Stimulated activated CD8-positive, alpha-beta memory T cell treated with anti-CD3 and anti-CD28 coated beads, Interleukin-15, amount 100 ng/mL, for 1 hour (primary cell): ENCODE data around the gene TIPRL.
"Not testable (repeated sequence)": the region's sequence is repeated elsewhere in the genome, so short reads cannot be mapped to it uniquely, and the experiment has no call there.

Experiments
- DNase-seq: peaks from one replicate; pipeline ENCODE4 v3.0.0-alpha.2; 2020; ENCODE audit warnings: low read depth

Gene TIPRL

DNA sequence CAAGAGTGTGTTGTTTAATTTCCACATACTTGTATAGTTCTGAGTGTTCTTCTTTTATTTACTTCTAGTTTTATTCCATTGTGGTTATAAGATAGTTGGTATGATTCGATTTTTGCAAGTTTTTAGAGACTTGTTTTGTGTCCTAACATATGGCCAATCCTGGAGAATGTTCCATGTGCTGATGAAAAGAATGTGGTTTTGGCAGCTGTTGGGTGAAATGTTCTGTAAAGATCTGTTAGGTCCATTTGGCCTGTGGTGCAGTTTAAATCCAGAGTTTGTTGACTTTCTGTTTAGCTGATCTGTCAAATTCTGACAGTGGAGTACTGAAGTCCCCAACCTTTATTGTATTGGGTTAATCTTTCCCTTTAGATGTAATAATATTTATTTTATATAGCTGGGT, 19.5 kb upstream of the TIPRL start:
- no peak for DNase-seq

DNA sequence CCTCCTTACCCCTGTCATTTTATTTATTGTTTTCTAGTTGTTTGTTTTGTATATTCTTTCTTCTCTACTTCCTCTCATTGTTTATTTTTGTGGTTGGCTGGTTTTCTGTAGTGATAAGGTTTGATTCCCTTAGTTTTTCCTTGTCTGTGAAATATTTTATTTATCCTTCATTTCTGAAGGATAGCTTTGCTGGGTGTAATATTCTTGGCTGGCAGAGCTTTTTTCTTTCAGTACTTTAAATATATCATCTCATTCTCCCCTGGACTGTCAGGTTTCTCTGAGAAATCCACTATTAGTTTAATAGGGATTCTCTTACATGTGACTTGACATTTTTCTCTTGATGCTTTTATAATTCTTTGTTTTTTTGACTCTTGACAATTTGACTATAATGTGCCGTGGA, 18.8 kb upstream of the TIPRL start:
- no peak for DNase-seq

DNA sequence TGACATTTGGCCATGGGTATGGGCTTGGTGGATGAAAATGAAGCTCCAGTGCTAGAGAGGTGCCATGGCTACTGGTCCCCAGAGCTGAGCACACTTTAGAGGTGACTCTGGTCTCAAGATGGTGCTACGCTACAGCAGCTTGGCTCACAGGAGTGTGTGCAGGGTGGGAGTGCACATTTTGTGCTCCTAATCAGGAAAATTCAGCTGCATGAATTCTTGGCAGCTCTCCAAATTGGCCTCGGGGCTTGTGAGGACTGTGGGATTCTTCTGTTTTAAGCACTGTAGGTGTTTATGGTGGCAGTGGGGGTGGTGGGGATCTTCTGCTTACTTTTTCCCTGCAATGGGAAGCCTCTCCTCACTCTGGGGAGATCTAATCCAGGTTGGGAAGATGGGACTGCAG, 17.3 kb upstream of the TIPRL start:
- no peak for DNase-seq

DNA sequence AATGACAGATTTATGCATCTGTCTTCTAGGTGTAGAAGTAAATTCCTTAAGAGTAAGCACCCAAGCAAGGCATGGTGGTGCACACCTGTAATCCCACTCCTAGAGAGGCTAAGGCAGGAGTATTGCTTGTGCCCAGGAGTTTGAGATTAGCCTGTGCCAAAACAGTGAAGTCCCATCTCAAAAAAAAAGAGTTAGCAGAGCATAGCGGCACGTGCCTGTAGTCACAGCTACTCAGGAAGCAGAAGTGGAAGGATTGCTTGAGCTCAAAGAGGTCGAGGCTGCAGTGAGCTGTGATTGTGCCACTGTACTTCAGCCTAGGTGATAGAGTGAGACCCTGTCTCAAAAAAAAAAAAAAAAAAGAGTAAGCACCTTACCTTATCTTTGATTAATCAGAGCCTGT, 15.1 kb upstream of the TIPRL start:
- DNase-seq: no peak

DNA sequence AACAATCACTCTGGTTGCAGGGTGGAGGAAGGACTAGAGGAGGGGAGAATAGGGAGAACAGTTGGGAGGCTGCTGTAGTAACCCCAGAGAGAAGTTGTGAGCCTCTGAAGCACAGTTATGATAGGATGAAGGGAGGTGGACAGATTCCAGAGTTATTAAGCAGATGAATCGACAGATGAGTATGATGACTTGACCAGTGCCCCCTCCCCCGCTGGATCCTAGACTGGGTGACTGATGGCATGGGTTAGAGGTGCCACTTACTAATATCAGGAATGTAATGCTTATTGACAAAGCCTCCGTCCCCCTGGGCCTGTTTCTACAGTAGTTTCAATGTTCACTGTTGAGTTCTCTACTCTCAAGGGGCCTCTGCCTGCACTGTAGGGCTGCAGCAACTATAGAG, 14.0 kb upstream of the TIPRL start:
- DNase-seq: no peak

DNA sequence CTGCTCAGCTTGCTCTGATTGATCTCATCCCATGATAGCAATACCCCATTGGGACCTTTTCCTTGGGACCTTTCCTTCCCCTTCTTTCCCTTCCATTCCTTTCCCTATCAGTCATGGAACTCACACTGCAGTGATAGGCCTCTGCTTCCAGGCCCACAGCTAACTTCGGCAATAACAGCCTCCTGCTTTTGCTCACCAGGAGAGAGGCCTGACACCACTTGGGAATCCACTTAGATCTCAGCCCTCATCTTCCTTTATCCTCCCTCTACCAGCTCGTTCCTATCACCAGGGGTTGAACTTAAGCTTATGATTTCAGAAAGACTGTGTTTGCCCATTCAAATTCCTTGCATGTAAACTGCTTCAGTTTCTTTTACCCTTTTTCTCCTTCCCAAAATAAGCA, 11.0 kb upstream of the TIPRL start:
- DNase-seq: no peak

DNA sequence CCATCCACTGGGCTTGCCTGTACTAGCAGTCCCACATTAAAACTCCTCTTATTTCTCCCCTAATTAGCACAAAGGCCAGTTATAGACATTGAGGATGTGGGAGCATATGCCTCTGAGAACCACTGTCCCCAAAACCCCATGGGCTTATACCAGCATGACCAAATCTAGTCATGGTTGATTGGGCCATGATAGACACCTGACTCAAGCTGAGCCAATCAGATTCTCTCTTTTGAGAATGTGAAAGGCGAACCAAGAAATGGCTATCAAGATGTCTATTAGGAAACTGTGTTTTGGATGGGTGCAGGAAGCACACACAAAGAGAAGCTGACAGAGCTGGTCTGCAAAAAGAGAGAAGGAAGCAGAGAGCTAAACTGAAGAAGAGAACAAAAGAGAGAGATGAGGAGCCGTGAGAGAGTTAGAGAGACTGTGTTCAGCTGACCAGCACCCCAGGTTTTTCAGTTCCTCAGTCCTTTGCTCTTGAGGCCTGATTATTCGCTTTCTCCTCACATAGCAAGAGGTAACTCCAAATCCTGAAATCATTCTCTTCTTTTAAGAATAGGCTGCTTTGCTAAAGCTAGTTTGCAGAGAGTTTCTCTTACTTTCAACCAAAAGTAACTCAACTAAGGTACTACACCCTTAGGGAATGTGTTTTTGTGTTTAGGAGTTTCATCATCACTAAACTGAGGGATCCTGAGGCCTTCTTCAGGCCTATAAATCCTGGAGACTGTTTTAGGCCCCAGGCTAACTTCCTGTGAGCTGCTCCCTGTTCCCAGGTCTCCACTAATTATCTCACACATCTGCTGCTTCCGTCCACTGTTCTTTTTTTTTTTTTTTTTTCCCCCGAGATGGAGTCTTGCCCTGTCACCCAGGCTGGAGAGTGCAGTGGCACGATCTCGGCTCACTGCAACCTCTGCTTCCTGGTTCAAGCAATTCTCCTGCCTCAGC, 7.9 kb upstream of the TIPRL start:
- no peak for DNase-seq

DNA sequence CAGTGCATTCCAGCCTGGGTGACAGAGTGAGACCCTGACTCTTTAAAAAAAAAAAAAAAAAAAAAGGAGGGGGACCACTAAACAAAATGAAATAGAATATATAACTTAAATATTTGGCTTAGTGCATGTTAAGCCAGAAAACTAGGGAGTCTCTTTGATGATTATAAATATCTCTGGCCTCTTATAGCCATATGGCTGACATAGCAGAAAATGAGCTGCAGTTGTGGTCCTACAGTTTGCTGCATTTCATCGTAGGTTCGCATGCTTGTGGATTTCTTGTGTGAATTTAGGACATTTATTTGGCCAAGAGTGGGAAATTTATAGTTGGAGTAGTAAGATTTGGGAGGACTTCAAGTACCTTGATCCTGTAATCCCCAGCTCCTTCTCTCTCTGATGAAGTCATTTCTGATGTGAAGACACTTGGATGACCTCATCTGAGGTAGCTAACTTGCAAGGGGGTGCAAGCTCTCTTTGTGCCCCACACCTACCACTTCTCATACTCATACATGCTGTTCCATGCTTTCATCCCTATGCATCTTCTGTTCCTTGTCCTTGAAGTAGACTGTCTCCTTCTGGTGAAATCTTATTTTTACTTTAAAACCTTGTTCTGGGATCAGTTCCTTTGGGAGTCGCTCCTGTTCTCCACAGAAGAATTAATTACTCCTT, 6.4 kb upstream of the TIPRL start:
- DNase-seq: no peak

DNA sequence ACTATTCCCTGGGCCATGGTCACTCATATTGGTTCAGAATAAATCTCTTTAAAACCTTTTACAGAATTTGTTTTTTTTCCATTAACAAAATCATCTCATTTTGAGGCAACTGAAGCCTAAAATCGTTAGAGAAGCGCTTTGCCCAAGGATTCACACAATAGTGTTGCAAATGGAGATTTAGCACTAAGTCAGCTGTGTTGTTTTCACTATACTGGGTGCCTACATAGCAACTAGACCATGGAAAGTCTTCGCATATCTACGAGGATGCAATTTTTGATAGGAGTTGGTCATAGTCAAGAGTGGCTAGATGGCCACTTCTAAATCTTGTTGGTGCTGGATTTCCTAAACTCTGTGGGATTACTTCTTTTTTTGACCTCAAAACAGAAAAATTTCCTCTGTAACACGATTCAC, 530 bp upstream of the TIPRL start:
- DNase-seq: no peak

DNA sequence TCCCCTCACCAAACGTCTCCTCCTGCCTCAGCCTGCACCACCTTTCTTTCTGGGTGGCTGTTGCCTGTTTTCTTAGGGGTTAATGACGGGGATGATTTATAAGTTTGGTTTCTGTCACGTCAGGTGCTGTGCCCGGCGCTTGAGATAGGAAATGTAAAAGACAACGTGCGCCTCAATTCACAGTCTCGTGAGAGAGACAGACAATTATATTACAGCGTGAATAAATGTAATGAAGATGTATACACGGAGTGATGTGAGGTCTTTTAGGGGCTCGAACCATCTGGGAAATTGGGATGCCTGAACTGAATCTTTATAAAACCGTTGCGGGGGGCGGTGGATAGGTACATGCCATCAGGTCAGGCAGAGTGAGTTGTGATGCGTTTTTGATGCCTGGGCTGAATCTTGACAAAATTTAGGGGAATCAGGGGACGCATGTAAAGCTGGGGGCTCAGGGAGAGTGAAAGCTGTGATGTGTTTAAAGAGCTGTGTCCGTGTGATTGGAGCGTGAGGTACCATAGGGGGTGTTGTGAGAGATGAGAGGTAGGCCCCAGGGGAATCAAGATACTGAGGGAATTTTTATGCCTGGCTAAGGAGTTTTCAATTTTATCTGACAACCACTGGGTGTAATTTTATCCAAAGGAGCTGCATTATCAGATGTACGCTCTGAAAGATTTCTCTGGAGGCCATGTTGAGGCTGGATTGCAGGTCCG, 831 bp downstream of the TIPRL start:
- no peak for DNase-seq

DNA sequence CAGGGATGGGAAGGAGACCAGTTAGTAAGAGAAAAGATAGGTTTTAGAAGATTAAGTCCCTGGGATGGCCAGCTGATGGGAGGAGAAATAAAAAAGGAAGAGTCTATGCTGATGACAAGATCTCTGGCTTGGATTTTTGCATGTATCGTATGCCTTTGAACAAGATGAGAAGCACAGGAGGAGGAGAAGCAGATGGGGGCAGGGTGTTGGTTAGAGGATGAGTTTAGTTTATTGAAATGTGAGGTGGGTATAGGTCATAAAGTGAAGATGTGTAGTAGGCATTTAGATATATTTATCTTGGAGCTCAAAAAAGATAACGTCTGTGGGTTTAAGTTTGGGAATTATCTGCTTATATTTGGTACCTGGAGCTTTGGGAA, 1.4 kb downstream of the TIPRL start:
- no peak for DNase-seq

DNA sequence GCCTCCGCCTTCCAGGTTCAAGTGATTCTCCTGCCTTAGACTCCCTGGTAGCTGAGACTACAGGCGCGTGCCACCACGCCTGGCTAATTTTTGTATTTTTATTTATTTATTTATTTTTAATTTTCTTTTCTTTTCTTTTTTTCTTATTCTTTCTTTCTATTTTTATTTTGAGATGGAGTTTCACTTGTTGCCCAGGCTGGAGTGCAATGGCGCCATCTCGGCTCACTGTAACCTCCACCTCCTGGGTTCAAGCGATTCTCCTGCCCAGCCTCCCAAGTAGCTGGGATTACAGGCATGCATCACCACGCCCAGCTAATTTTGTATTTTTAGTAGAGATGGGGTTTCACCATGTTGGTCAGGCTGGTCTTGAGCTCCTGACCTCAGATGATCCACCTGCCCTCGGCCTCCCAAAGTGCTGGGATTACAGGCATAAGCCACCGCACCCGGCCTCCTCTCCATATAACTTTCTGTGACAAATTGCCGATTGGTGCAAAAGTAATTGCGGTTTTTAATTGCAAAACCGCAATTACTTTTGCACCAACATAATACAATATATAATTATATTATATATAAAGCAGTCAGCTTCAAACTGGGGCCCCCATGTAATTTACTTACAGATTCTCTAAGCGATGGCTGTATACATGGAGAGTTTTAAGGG, 2.4 kb downstream of the TIPRL start:
- DNase-seq: not testable (repeated sequence)

DNA sequence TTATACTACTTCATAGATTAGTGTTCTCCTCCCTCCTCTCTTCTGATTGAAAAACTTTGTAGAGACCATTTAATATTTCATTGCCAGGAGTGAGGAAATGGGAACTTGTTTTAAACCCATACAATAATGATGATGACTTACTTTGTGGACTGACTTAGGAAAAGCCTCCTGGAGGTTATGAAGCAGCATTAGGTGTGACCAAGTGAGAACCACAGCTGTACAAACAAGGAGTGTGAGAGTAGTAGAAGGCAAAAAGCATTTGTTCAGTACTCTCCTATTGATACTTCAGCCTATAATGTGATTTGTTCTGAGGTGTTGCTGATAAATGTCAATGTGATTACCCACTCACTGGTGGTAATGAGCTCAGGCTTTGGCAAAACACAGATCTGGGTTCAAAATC, 8.4 kb downstream of the TIPRL start:
- DNase-seq: no peak

DNA sequence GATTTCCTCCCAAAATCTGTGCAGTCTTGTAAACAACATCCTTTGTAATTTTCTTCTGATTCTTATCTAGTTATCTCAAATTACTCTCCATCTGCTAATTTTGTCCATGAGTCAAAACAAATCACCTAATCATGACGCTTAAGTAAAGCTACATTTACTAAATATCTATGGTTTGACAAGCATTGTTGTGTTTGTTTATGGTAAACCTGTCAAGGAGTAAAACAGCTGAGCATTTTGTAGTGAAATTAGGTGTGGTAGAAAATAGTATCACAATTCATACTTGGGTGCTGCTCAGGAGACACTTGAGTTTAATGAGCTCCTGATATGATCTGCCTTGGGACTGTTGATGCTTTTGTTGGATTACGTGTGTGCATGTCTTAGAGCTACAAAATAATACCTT, 11.6 kb downstream of the TIPRL start:
- no peak for DNase-seq

DNA sequence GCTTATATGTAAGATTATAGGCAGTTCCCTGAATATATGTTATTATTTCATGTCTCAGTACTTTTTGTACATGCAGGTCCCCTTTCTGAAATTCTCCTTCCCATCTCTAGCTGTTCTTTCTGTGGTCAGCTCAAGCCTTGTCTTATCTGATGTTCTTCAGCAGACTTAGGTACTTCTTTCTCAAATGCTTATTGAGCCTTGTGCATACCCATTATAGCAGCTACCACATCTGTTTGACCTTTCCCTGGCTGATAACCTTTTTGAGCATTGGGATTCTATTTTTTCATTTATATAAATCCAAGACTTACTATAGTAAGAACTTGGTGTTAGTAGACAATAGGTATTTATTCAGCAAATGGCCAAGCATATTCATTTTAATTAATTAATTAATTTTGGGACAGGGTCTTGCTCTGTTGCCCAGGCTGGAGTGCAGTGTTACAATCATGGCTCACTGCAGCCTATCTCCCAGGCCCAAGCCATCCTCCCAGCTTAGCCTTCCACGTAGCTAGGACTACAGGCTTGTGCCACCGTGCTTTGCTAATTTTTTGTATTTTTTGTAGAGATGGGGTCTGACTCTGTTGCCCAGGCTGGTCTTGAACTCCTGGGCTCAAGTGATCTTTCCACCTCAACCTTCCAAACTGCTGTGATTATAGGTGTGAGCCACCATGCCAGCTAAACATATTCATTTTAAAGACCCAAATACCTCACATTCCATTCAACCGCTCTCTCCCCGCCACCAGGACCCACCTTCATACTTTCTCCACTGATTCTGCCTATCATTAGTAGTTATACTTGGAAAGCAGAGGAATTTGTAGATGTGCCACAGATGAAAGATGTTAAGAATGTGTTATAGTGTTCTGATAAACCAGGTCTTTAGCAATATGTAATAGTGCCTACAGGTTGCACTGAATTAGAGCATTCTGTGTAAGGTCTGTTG, 16.7 kb downstream of the TIPRL start:
- no peak for DNase-seq

DNA sequence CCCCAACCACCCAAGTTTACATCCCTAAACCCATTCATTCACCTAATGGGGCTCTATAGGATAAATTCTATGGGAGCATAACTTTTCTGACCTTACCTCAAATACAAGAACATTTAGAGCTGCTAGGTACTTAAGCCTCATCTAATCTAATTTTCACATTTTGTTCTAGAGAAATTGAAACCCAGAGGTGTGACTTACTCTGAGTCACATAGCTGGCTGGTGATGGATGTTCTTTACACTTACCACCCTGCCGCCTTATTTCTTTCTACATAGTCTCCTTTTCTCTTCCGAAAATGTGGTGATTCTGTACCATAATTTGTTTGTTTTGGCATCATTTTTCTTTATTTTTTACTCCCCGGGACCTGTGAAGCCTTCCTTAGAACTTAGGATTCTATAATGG, 20.3 kb downstream of the TIPRL start:
- no peak for DNase-seq

DNA sequence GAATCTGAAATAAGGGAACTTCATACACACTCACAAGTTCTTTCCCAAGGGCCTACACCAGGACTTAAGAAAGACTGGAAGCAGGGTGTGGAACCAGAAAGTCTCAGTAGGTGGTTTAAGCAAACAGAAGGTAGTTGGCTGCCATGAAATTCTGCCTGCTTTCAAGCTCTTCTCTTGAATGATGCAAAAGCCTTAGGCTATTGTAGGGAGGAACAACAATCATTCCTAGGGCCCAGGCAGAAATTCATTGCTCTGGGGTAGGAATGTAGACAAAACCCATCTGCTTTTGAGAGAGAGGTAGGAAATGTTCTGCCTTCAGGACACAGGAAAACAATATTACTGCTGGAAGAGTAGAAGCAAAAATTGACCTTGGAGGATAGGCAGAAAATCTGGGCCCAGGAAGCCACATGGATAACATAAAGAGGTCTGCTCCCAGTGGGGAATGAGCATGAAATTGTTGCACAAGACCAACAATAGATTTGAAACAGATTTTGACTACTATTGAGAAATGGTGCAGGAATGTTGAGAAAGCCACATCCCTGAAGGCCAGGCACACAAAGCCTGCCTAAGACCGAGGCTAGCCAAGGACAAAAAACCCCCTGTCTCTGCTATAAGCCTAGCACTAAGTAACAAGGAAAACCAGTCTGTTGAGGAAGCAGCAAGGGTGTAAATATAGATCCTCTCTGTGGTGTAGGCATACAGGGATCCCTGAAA, 24.3 kb downstream of the TIPRL start:
- no peak for DNase-seq

DNA sequence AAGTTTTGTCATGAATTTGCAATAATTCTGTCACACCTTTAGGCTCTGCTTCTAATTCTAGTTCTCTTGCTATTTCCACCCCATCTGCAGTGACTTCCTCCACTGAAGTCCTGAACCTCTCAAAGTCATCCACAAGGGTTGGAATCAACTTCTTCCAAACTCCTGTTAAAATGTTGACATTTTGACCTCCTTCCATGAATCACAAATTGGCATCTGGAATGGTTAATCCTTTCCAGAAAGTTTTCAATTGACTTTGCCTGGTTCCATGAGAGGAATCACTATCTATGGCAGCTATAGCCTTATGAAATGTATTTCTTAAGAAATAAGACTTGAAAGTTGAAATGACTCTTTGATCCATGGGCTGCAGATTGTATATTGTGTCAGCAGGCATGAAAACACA, 27.3 kb downstream of the TIPRL start:
- no peak for DNase-seq

DNA sequence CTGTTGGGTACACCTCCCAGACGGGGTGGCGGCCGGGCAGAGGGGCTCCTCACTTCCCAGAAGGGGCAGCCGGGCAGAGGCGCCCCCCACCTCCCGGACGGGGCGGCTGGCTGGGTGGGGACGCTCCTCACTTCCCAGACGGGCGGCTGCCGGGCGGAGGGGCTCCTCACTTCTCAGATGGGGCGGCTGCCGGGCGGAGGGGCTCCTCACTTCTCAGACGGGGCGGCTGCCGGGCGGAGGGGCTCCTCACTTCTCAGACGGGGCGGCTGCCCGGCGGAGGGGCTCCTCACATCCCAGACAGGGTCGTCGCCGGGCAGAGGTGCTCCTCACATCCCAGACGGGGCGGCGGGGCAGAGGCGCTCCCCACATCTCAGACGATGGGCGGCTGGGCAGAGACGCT, 28.9 kb downstream of the TIPRL start:
- DNase-seq: not testable (repeated sequence)

DNA sequence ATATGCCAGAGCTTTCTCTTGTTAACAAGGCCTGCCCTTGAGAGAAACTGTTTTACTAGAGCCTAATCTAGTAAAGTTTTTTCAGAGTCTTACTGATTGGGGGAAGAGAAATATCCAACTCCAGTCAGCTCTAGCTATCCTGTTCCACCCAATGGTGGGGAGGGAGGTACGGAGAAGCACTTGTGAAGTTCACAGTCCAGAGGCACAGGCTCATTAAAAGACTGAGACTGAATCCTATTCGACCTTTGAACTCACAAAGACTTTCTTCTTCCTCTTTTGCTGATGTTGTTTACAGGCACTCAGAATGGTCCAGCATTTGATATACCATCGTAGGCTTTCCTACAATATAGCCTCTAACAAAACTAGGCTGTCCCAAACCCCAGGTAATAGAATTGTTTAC, 31.6 kb downstream of the TIPRL start:
- DNase-seq: no peak

DNA sequence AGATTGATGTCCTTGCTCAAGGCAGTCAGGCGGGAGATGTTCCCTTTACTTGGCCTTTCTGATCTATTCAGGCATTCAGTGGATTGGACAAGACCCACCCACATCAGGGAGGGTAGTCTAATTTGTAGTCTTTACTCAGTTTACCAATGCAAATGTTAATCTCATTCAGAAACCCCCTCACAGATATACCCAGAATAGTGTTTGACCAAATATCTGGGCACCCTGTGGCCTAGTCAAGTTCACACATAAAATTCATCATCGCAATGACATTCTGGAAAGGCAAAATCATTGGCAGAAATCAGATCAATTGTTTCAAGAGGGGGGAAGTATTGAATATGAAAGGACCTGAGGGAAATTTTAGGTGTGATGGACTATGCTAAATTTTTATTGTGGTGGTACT, 34.6 kb downstream of the TIPRL start:
- no peak for DNase-seq
